RWPE2 (cell line): ENCODE data around the gene ATP13A2.
A peak's percentile ranks its signal among the peaks of the same experiment; 100 is the strongest.

Source experiments
- ATAC-seq: fragments of 200-7000 bp; cut with Tn5 transposase; 3 replicates; pipeline ENCODE4 v1.9.1; 2021; ENCODE audit warnings: low read depth
- DNase-seq: peaks from one replicate; pipeline ENCODE4 v3.0.0-alpha.2; 2020; ENCODE audit warnings: low spot score
- H3K27ac ChIP-seq: fragments of 450-650 bp; 2 replicates; pipeline ENCODE4 v1.5.1; 2017; ENCODE audit warnings: mild to moderate bottlenecking; ENCODE audit not compliant: poor library complexity, severe bottlenecking
- H3K27me3 ChIP-seq: fragments of 250-450 bp; sonication (Bioruptor Pico); 2 replicates; pipeline ENCODE4 v1.5.1; 2021; ENCODE audit warnings: mild to moderate bottlenecking, moderate library complexity; ENCODE audit not compliant: insufficient read depth, poor library complexity, severe bottlenecking
- H3K36me3 ChIP-seq: fragments of 250-450 bp; sonication (Bioruptor Pico); 2 replicates; pipeline ENCODE4 v1.5.1; 2020; ENCODE audit warnings: low read depth, mild to moderate bottlenecking, moderate library complexity
- H3K4me1 ChIP-seq: fragments of 250-450 bp; sonication (Bioruptor Pico); 2 replicates; pipeline ENCODE4 v1.5.1; 2021; ENCODE audit warnings: mild to moderate bottlenecking, moderate library complexity; ENCODE audit not compliant: insufficient read depth, poor library complexity, severe bottlenecking
- H3K4me3 ChIP-seq: fragments of 250-450 bp; sonication (Bioruptor Pico); 2 replicates; pipeline ENCODE4 v1.5.1; 2021; ENCODE audit warnings: mild to moderate bottlenecking, moderate library complexity; ENCODE audit not compliant: severe bottlenecking
- H3K9me3 ChIP-seq: fragments of 250-450 bp; sonication (Bioruptor Pico); 2 replicates; pipeline ENCODE4 v1.5.1; 2021; ENCODE audit warnings: mild to moderate bottlenecking, moderate library complexity; ENCODE audit not compliant: severe bottlenecking
- TF ChIP-seq, protein P1 (sequence below): fragments of 450-650 bp; IDR thresholded peaks from one replicate; pipeline ENCODE4 v1.5.1; 2017; ENCODE audit warnings: mild to moderate bottlenecking, moderate library complexity; ENCODE audit not compliant: poor library complexity, severe bottlenecking

Gene ATP13A2

DNA sequence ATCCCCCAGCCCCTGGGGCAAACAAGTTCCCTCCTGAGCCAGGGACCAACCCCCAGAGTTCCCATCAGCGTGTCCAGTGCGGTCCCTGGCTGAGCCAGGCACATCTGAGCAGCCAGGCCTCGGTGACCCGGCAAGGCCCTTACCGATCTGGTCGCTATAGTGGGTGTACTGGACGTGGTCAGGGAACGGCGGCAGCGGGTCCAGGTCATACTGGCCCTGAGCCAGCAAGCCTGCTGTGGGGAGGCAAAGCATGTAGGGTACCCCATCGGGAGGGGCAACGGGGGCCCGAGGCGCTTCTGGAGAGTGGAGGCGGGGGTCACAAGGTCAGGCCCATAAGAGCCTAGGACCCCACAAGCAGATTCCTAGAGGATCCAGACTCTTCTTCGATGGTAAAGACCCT lies 34.8 kb downstream of the ATP13A2 start:
- TF ChIP-seq, protein P1, sequence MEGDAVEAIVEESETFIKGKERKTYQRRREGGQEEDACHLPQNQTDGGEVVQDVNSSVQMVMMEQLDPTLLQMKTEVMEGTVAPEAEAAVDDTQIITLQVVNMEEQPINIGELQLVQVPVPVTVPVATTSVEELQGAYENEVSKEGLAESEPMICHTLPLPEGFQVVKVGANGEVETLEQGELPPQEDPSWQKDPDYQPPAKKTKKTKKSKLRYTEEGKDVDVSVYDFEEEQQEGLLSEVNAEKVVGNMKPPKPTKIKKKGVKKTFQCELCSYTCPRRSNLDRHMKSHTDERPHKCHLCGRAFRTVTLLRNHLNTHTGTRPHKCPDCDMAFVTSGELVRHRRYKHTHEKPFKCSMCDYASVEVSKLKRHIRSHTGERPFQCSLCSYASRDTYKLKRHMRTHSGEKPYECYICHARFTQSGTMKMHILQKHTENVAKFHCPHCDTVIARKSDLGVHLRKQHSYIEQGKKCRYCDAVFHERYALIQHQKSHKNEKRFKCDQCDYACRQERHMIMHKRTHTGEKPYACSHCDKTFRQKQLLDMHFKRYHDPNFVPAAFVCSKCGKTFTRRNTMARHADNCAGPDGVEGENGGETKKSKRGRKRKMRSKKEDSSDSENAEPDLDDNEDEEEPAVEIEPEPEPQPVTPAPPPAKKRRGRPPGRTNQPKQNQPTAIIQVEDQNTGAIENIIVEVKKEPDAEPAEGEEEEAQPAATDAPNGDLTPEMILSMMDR = no peak
- DNase-seq (peak; percentile 49), ATAC-seq (no peak)
- Histone ChIP-seq H3K27ac (no peak overlapping the region), H3K4me1 (peaks cover 10% of the 10 kb centered on the region), H3K9me3 (no peaks in the 10 kb centered on the region), H3K27me3 (no peaks in the 10 kb centered on the region), H3K4me3 (no peak overlapping the region), H3K36me3 (no peaks in the 10 kb centered on the region)

DNA sequence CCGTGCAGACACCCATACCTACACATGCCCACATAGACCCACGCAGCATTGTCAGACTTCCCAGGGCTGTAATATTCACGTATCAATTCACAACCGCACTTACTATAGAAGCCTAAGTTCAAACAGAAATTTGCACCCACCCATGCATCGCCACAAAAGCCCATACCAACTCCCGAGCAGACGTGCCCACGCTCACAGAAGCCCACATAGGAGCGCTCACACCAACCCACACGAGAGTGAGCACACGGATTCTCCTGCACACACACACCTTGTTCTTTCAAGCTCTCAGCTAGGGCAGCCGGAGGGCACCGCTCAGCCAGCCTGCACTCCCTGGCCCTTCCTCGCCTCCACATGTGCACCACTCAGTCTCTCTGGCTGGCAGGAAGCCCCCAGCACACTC lies 35.9 kb downstream of the ATP13A2 start:
- ATAC-seq = no peak
- Histone ChIP-seq H3K27ac (no peak overlapping the region), H3K4me1 (peaks cover under 1% of the 10 kb centered on the region)

DNA sequence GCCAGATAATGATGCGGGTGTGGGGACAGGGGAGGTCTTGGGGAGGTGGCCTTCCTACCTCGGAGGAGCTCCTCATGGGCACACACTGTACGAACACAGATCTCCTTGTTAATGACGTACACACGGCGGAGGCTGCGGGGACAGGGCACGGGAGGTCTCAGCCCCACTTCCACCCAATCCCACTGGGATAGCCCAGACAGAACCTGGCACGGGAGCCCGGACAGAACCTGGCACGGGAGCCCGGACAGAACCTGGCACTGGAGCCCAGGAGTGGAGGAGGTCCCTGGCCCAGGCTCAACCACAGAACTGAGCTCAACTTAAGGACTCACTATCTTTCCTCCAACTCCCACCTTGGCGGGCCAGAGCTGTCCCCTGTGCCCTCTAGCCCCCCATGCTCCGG lies 36.5 kb downstream of the ATP13A2 start:
- no peaks in the 10 kb centered on the region for H3K9me3 ChIP-seq
- ATAC-seq (no peak), DNase-seq (no peak)
- no peak overlapping the region for H3K4me3 ChIP-seq
- TF ChIP-seq, protein P1 = no peak
- no peak overlapping the region for H3K27ac ChIP-seq
- H3K36me3 ChIP-seq = no peaks in the 10 kb centered on the region
- no peaks in the 10 kb centered on the region for H3K27me3 ChIP-seq
- H3K4me1 ChIP-seq = no peaks in the 10 kb centered on the region

More for the DNA sequence above, 35.9 kb downstream of the ATP13A2 start:
- Histone ChIP-seq H3K27me3 (no peaks in the 10 kb centered on the region), H3K4me3 (no peak overlapping the region), H3K36me3 (no peaks in the 10 kb centered on the region), H3K9me3 (no peaks in the 10 kb centered on the region)
- TF ChIP-seq, protein P1 = no peak
- no peak for DNase-seq

DNA sequence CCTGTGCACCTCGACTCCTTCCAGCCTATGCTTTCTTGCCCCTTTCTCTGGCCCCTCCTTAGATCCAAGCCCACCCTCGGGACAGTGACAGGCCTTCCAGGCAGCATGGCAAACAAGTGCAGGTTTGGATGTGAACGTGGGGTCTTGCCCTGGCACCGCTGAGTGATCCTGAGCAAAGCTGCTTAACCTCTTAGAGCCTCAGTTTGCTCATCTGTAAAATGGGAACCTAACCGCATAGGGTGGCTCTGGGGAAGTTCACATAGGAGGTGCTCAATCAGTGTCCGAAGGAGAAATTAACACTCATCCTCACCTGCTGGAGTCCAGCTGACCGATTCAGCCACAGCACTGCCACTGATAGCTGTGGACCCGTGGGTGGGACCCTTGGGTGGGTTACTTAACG lies 38.5 kb downstream of the ATP13A2 start:
- Histone ChIP-seq H3K36me3 (no peaks in the 10 kb centered on the region), H3K4me1 (no peaks in the 10 kb centered on the region), H3K27ac (no peak overlapping the region), H3K9me3 (no peaks in the 10 kb centered on the region), H3K27me3 (no peaks in the 10 kb centered on the region), H3K4me3 (no peak overlapping the region)
- TF ChIP-seq, protein P1 = no peak
- DNase-seq = no peak
- ATAC-seq = no peak

DNA sequence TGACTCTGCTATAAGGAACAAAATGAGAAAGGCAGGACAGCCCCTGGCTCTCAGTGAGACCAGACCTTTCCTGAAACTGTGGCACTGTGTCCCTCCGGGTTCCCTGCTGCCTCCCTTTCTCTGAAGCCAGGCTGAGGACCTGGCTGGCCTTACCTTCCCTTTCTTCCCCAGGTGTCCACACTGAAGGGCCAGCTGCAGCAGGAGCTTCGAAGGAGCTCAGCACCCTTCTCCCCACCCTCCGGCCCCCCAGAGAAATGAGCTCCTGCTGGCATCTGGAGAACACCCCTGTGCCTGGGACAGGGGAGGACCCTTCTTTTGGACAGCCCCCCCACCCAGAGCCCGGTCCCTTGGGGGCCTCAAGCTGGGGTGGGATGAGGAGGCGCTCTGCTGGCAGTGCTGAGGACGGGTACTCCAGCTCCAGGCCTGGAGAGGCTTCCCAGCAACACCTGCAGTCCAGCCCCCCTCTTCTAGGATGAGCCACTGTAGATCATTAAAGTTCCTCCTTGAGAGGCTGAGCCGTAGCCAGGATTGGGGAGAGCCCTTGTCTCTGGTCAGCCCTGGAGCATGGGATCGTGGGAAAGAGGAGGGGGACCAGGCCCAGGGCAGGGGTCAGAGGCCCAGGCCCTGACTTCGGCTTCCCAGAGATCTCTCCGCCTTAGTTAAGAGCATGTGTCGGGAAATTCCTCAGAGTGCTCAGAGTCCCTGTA lies 39.4 kb downstream of the ATP13A2 start:
- H3K36me3 ChIP-seq = no peaks in the 10 kb centered on the region
- ATAC-seq = 0 out of 3 replicates have a peak, but pooled peaks have one; percentile 2

More for the DNA sequence above, 39.4 kb downstream of the ATP13A2 start:
- no peak overlapping the region for H3K4me3 ChIP-seq
- TF ChIP-seq, protein P1 = no peak
- no peaks in the 10 kb centered on the region for H3K4me1 ChIP-seq
- H3K27me3 ChIP-seq = no peaks in the 10 kb centered on the region
- H3K9me3 ChIP-seq = no peaks in the 10 kb centered on the region
- DNase-seq = no peak
- no peak overlapping the region for H3K27ac ChIP-seq
